Measurements from ENCODE around the gene PLCZ1.
"Not testable (repeated sequence)": the region's sequence is repeated elsewhere in the genome, so short reads cannot be mapped to it uniquely, and the experiment has no call there.

Gene PLCZ1

DNA sequence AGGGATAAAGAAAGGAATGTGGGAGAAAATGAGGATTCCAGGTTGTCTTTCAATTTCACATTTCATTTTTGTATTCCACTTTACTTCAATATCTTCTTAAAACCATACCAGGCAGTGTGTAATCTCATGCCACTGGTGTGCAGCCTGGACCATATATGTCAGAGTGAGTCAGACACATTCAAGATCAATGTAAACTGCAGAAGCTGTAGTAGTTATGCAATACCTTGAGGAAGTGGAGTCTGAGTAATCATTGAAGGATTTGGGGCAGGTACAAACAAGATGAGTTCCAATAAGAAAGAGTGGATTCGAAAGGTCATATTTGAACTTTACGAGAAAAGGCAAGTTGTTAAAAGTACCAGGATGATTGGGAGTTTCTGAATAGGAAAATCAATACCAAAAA, 14.1 kb downstream of the PLCZ1 start:
- in situ Hi-C loops (cut with MboI; ENCODE audit: low sequenced_read_pairs) = no loop called here
- no peak for DNase-seq (ENCODE audit: low spot score in 2 of 2)

DNA sequence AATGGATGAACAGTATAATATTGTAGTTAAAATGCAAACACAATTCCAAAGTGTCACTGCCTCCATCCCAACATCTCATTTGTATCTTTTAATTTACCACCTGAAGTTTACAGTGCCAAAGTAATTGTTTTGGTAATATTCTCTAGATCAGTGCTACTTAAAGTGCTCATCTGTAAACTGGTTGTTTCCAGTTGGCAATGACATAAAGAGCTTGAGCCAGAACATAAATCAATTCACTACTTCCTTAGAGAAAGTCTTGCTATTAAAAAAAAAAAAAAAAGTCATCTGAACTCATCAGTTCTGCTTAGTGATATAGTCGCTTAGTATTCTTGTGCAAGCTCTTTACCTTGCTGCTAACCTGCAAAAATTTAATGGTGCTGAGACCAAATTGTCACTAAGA, 16.4 kb downstream of the PLCZ1 start:
- no peak for DNase-seq (ENCODE audit: low spot score in 2 of 2)
- in situ Hi-C loops (cut with MboI; ENCODE audit: low sequenced_read_pairs) = no loop called here
- Histone ChIP-seq H3K27me3 (ENCODE audit: low read depth) (no peaks in the 10 kb centered on the region), H3K4me1 (no peaks in the 10 kb centered on the region), H3K4me3 (no peak overlapping the region), H3K36me3 (replicated peaks) (no peaks in the 10 kb centered on the region), H3K9me3 (no peaks in the 10 kb centered on the region)

More for the DNA sequence above, 14.1 kb downstream of the PLCZ1 start:
- H3K4me1 ChIP-seq = no peaks in the 10 kb centered on the region
- no peaks in the 10 kb centered on the region for H3K9me3 ChIP-seq
- no peaks in the 10 kb centered on the region for H3K27me3 ChIP-seq (ENCODE audit: low read depth)
- no peak overlapping the region for H3K4me3 ChIP-seq
- no peaks in the 10 kb centered on the region for H3K36me3 ChIP-seq (replicated peaks)

DNA sequence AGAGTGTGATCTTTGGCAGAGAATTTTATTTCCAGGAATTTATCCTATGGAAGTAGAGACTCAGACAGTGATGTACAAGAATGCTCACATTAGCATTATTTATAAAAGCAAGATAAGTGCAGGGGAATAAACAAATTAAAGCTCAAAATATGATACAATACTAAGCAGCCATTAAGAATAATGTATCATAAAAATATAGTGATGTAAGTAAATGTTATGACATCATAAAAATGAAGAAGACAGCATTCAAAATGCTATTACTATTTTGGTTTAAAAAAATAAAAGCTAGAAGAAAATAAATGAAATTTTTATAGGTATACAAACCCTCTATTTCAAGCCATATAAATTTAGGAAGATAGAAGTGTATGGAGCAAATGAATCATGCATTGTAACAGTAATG, 17.1 kb downstream of the PLCZ1 start:
- no peaks in the 10 kb centered on the region for H3K4me1 ChIP-seq
- in situ Hi-C loops (cut with MboI; ENCODE audit: low sequenced_read_pairs) = no loop called here

DNA sequence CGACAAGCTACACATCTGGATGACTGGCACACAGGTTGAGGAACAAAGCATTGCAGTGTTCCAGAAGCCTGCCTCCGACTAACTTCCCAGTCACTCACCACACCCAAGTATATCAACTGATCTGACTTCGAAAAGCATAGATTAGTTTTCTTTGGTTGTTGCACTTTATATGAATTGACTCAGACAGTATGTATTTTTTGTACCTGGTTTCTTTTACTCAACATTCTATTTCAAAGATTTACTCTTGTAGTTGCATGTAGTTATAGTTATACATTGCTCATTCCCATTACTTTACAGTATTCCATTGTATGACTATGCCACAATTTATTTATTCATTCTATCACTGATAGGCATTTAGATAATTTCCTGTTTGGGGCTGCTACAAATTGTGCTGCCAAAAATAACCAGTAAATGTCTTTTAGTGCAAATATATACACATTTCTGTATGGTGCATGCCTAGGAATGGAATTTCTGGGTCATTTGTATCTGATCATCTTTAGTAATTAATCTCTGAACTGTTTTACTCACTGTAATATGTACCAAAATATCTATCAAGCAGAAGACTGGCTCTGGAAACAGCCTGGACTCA, 17.8 kb downstream of the PLCZ1 start:
- H3K4me3 ChIP-seq = no peak overlapping the region
- in situ Hi-C loops (cut with MboI; ENCODE audit: low sequenced_read_pairs) = no loop called here
- no peak for DNase-seq (ENCODE audit: low spot score in 2 of 2)
- no peaks in the 10 kb centered on the region for H3K36me3 ChIP-seq (replicated peaks)
- H3K9me3 ChIP-seq = no peaks in the 10 kb centered on the region
- H3K27me3 ChIP-seq (ENCODE audit: low read depth) = no peaks in the 10 kb centered on the region
- no peaks in the 10 kb centered on the region for H3K4me1 ChIP-seq

More for the DNA sequence above, 17.1 kb downstream of the PLCZ1 start:
- no peaks in the 10 kb centered on the region for H3K9me3 ChIP-seq
- H3K36me3 ChIP-seq (replicated peaks) = no peaks in the 10 kb centered on the region
- H3K4me3 ChIP-seq = no peak overlapping the region
- no peak for DNase-seq (ENCODE audit: low spot score in 2 of 2)
- no peaks in the 10 kb centered on the region for H3K27me3 ChIP-seq (ENCODE audit: low read depth)

DNA sequence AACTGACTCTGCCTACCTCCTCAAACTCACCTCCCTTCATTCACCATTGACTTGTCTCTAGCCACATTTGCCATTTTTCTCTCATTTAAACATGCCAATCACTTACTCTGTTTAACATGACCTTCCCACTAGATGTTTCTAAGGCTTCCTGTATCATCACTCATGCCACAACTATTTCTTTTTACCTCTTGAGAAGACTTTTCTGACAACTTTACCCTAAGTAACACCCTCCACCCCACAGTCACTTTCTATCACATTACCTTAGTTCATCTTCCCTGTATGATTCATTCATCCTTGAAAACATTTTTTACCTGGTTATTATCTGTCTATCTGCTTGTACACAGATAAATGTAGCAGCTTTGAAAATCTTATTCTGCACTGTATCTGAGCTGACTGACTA, 19.4 kb downstream of the PLCZ1 start:
- no peaks in the 10 kb centered on the region for H3K36me3 ChIP-seq (replicated peaks)
- in situ Hi-C loops (cut with MboI; ENCODE audit: low sequenced_read_pairs) = no loop called here
- H3K9me3 ChIP-seq = no peaks in the 10 kb centered on the region
- no peaks in the 10 kb centered on the region for H3K4me1 ChIP-seq
- no peak for DNase-seq (ENCODE audit: low spot score in 2 of 2)
- H3K27me3 ChIP-seq (ENCODE audit: low read depth) = no peaks in the 10 kb centered on the region
- H3K4me3 ChIP-seq = no peak overlapping the region

DNA sequence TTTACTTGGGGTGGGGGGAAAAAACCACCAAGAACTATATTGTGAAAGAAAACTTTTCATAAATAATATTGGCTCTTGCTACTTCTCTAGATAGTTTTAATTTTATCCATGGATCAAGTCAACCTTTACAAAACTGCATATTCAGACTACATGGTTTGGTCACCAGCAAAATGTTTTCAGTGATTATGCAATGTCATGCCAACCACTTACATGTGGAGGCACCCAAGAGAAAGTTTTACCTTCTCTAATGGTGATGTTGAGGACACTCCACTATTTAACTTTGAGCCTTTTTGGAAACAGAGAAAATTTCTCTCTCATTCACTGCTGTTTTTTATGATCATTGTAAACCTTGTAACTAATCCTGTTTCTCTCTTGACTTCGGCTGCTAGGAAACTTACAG, 21.6 kb downstream of the PLCZ1 start:
- Histone ChIP-seq H3K27me3 (ENCODE audit: low read depth) (no peaks in the 10 kb centered on the region), H3K9me3 (no peaks in the 10 kb centered on the region), H3K36me3 (replicated peaks) (no peaks in the 10 kb centered on the region), H3K4me3 (no peak overlapping the region), H3K4me1 (no peaks in the 10 kb centered on the region)
- in situ Hi-C loops (cut with MboI; ENCODE audit: low sequenced_read_pairs) = no loop called here
- no peak for DNase-seq (ENCODE audit: low spot score in 2 of 2)

DNA sequence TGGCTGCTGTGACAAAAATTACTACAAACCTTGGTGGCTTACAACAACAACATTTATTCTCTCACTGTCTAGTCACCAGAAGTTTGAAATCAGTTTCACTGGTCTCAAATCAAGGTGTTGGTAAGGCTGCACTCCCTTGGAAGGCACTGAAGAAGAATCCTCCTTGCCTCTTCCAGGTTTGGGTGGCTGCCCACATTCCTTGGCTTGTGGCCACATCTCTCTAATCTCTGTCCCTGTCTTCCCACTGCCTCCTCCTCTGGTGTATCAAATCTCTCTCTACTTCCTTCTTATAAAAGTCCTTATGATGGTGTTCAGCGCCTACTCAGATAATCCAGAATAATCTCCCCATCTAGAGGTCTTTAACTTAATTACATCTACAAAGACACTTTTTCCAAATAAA, 31.0 kb downstream of the PLCZ1 start:
- in situ Hi-C loops (cut with MboI; ENCODE audit: low sequenced_read_pairs) = no loop called here
- H3K9me3 ChIP-seq = no peaks in the 10 kb centered on the region; the same call in 1 of the 2 replicates

DNA sequence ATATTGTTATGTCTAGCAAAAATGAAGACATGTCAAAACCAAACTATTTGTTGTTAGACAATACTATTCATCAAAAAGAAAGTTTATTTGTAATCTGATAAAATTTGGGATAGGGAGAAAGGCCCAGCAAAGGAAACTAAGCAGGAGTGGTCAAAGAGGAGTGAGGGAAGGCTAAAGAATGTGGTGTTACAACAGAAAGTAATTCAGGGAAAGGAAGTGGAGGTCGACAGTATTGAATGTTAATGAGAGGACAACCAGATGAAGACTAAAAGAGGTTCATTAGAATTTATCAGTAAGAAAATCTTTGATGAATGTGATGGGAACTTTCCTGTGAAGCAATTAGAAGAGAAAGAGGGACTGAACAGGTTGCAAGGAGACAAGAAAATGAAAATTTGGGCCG, 33.9 kb downstream of the PLCZ1 start:
- H3K4me3 ChIP-seq = no peak overlapping the region
- H3K36me3 ChIP-seq (replicated peaks) = no peaks in the 10 kb centered on the region
- in situ Hi-C loops (cut with MboI; ENCODE audit: low sequenced_read_pairs) = no loop called here
- no peaks in the 10 kb centered on the region for H3K4me1 ChIP-seq
- DNase-seq (ENCODE audit: low spot score in 2 of 2) = no peak
- no peaks in the 10 kb centered on the region; the same call in 1 of the 2 replicates for H3K9me3 ChIP-seq
- no peaks in the 10 kb centered on the region for H3K27me3 ChIP-seq (ENCODE audit: low read depth)

More for the DNA sequence above, 31.0 kb downstream of the PLCZ1 start:
- no peak for DNase-seq (ENCODE audit: low spot score in 2 of 2)
- Histone ChIP-seq H3K36me3 (replicated peaks) (no peaks in the 10 kb centered on the region), H3K4me1 (no peaks in the 10 kb centered on the region), H3K27me3 (ENCODE audit: low read depth) (no peaks in the 10 kb centered on the region), H3K4me3 (no peak overlapping the region)

DNA sequence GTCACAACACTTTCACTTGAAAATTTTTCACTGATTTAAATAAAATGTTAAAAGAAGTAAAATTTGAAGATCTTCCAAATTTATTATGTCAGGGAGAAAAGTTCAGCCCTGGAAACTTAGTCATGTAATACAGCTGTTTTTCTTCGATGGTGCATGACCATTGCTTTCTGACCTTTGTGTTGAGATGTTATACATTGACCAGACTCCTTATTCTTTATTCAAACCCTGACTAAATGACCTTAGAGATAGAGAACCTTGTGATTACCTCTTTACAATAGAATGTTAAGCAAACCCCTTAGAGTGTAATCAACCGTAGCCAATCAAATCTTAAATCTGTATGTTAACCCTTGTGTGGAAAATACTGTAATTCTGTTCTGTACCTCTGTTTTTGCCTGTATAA, 34.5 kb downstream of the PLCZ1 start:
- H3K27me3 ChIP-seq (ENCODE audit: low read depth) = no peaks in the 10 kb centered on the region
- H3K9me3 ChIP-seq = no peaks in the 10 kb centered on the region; the same call in 1 of the 2 replicates
- no peak overlapping the region for H3K4me3 ChIP-seq
- no peaks in the 10 kb centered on the region for H3K36me3 ChIP-seq (replicated peaks)
- in situ Hi-C loops (cut with MboI; ENCODE audit: low sequenced_read_pairs) = no loop called here
- no peaks in the 10 kb centered on the region for H3K4me1 ChIP-seq
- DNase-seq (ENCODE audit: low spot score in 2 of 2) = no peak

DNA sequence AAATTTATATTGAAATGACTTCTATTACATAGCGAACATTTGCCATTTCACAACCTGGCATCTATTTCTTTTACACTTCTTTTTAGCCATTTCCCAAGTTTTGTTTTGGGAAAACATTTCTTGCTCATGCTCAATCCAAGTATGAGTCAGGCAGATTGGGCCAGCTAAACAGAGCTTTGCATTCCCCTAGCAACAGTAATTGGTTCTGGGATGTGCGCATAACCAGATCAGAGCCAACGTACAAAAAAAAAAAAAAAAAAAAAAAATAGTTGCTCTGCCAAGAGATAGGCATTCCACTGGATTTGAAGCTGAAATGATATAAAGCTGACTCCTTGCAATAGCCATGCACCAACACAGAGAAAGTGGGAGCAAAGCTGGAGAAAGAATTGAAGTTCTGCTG, 37.5 kb downstream of the PLCZ1 start:
- H3K4me3 ChIP-seq = no peak overlapping the region
- in situ Hi-C loops (cut with MboI; ENCODE audit: low sequenced_read_pairs) = no loop called here
- no peak for DNase-seq (ENCODE audit: low spot score in 2 of 2)
- H3K4me1 ChIP-seq = no peaks in the 10 kb centered on the region
- H3K9me3 ChIP-seq = no peaks in the 10 kb centered on the region
- no peaks in the 10 kb centered on the region for H3K27me3 ChIP-seq (ENCODE audit: low read depth)
- no peaks in the 10 kb centered on the region for H3K36me3 ChIP-seq (replicated peaks)

DNA sequence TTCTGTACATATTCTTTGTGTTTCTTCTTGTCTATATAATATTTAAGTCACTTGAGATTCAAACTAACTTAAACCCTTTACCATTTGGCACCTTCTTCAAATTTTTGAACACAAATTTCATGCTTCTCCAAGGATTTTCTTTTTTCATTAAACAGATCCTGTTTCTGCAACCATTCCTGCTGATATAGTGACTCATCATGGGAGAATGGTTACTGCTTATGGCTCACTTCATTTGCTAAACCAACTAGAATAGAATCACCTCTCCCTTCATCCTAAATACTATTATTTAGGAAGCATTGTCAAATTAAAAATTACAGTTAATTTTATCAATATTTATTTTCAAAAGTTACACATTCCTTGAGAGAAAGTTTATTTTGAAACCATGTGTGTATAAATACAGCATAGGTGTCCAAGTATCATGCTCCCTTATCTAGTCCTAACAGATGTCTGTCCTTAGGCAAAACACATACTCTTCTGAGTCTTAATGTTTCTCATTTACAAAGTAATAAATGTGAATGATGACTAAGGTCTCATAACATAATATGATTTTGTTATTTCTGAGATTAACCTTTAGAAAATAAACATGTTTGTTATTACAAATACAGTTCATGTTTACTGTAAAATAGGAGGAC, 40.7 kb downstream of the PLCZ1 start:
- H3K27me3 ChIP-seq (ENCODE audit: low read depth) = no peaks in the 10 kb centered on the region
- H3K4me3 ChIP-seq = no peak overlapping the region
- H3K4me1 ChIP-seq = no peaks in the 10 kb centered on the region
- no peaks in the 10 kb centered on the region for H3K36me3 ChIP-seq (replicated peaks)
- no peaks in the 10 kb centered on the region for H3K9me3 ChIP-seq
- no peak for DNase-seq (ENCODE audit: low spot score in 2 of 2)
- in situ Hi-C loops (cut with MboI; ENCODE audit: low sequenced_read_pairs) = no loop called here

DNA sequence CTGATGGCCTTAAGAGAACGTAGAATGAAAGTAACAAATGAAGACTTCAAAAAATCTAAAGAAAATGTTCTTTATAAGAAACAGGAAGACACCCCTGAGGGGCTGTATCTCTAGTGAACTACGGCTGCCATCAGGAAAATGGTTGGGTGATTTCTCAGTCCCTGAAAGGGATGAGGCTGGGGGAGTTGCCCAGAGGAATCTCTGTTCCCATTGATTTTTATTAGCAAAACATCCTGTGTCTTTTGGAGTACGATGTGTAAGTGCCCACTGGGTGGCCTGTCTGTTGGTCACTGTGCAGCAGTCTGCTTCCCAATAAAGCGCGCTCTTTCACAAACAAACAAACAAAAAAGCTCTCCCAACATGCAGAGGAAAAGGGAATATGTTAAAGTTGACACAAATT, 43.8 kb downstream of the PLCZ1 start:
- H3K27me3 ChIP-seq (ENCODE audit: low read depth); H3K4me3 ChIP-seq; H3K4me1 ChIP-seq; DNase-seq (ENCODE audit: low spot score in 2 of 2); H3K36me3 ChIP-seq (replicated peaks); H3K9me3 ChIP-seq; in situ Hi-C loops (cut with MboI; ENCODE audit: low sequenced_read_pairs): not testable (repeated sequence)

DNA sequence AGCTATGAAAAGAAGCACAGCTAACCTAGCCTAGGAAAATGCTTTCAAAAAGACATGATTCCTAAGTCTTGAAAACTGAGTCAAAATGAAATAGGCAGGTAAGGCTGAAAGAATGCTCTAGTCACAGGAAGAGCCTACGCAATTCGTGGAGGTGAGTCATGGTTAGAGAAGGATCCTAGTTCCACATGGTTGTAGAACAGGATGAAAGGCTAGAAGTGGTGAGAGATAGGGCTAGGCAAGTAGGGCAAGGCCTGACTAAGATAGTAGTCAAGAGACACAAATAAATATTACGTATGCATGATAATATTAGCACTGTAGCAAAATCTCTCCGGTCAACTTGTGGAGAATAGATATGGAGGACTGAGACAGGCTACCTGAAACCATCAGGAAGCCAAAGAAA, 47.2 kb downstream of the PLCZ1 start:
- in situ Hi-C loops (cut with MboI; ENCODE audit: low sequenced_read_pairs) = no loop called here

DNA sequence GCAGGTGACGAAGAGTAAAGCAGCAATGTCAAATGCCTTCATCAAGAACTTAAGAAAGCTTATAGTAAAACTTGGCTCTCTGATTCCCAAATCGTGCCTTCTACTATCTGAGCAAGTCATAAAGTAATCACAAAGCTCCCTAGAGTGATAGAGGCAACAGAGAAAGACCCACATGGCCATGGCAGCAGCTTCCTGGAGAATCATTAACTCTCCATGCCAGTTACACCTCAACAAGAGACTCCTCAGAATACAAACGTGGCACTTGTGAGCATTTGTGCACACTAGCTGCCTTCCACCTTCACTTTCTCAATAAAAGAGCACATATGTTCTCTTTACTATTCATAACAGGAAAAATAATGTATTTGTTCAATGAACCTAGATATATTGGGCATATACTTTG, 48.0 kb downstream of the PLCZ1 start:
- Histone ChIP-seq H3K36me3 (replicated peaks) (no peaks in the 10 kb centered on the region), H3K4me3 (no peak overlapping the region), H3K27me3 (ENCODE audit: low read depth) (no peaks in the 10 kb centered on the region), H3K9me3 (no peaks in the 10 kb centered on the region), H3K4me1 (no peaks in the 10 kb centered on the region)
- in situ Hi-C loops (cut with MboI; ENCODE audit: low sequenced_read_pairs) = no loop called here
- DNase-seq (ENCODE audit: low spot score in 2 of 2) = no peak

More for the DNA sequence above, 47.2 kb downstream of the PLCZ1 start:
- no peaks in the 10 kb centered on the region for H3K4me1 ChIP-seq
- H3K36me3 ChIP-seq (replicated peaks) = no peaks in the 10 kb centered on the region
- no peak overlapping the region for H3K4me3 ChIP-seq
- no peaks in the 10 kb centered on the region for H3K9me3 ChIP-seq
- H3K27me3 ChIP-seq (ENCODE audit: low read depth) = no peaks in the 10 kb centered on the region
- no peak for DNase-seq (ENCODE audit: low spot score in 2 of 2)

DNA sequence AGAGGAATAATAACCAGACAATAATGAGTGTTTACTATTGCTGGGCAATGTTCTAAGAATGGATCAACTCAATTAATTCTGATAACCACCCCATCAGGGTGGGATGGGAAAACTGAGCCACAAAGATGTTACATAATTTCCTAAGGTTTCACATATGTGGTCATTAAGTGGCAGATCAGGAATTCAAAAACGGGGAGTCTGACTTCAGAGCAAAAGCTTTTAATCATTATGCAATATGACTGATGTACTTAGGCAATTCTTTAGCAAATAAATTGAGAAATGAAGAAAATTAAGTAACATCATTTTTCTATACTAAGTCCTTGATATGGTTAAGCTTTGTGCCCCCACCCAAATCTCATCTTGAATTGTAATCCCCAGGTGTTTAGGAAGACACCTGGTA, 53.4 kb downstream of the PLCZ1 start:
- in situ Hi-C loops (cut with MboI; ENCODE audit: low sequenced_read_pairs) = no loop called here
- Histone ChIP-seq H3K4me1 (no peaks in the 10 kb centered on the region), H3K9me3 (no peaks in the 10 kb centered on the region), H3K36me3 (replicated peaks) (no peaks in the 10 kb centered on the region), H3K27me3 (ENCODE audit: low read depth) (no peaks in the 10 kb centered on the region), H3K4me3 (no peak overlapping the region)
- DNase-seq (ENCODE audit: low spot score in 2 of 2) = no peak

Measured in HAP-1 (cell line).